Measurements from ENCODE around the gene TMEM11.

Gene TMEM11

DNA sequence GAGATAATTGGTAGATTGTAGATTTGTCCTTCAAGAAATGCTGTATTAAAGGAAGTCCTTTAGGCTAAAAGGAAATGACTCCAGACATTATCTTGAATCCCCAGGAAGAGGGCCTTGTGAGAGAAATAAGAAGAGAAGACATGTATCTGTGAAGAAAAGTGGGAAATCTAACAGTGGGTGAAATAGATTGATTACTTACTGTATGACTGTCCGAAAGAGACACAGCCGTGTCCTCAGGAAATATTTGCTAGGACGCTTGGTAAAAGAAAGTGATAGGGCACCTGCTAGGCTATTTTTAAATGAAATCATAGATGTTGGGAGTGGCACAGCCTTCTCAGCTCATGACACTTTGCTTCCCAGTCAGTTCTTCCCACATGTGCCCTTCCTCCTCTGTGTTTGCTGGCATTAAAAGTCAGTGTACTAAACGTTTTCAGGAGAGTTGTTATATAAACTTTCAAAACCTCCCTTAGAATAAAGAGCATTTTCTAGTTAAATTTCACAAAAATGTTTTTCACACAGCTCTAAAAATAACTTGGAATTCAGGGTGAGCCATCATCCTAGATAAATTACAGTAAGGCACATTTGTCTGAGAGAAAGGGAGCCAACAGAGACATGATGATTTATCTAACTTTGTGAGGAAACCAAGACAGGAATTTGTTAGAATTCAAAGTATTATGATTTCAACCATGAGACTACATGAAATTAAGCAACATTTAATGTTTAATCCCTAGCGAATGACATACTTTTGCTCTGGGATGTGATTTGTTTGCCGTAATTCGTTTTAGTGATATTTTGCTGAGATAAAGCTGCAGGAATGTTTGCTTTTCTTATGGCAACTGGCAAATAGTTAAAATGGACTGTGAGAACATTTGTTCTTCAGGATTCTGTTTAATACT lies 52.2 kb downstream of the TMEM11 start:
- no peak overlapping the region for H3K27ac Mint-ChIP-seq
- ATAC-seq (ENCODE audit: low read depth) (no peak), DNase-seq (ENCODE audit: low spot score in 2 of 2) (no peak)
- H3K4me3 Mint-ChIP-seq: no peak overlapping the region
- H3K9me3 Mint-ChIP-seq: no peaks in the 10 kb centered on the region
- H3K36me3 Mint-ChIP-seq: no peaks in the 10 kb centered on the region
- peaks cover 7% of the 10 kb centered on the region for H3K4me1 Mint-ChIP-seq
- no peaks in the 10 kb centered on the region for H3K27me3 Mint-ChIP-seq

DNA sequence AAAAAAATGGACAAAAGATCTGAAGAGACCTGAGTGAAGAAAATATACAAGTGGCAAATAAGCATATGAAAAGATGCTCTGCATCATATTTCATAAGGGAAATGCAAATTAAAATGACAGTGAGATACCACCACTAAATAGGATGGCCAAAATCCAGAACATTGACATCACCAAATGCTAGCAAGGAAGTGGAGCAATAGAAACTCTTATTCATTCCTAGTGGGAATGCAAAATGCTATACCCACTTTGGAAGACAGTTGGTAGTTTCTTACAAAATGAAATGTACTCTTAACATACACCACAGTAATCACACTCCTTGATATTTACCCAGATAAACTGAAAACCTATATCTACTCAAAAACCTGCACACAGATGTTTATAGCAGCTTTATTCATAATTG lies 53.6 kb downstream of the TMEM11 start:
- peaks cover 7% of the 10 kb centered on the region for H3K4me1 Mint-ChIP-seq
- no peaks in the 10 kb centered on the region for H3K27me3 Mint-ChIP-seq
- H3K4me3 Mint-ChIP-seq: no peak overlapping the region
- ATAC-seq (ENCODE audit: low read depth) (no peak), DNase-seq (ENCODE audit: low spot score in 2 of 2) (no peak)
- H3K9me3 Mint-ChIP-seq: peaks cover 2% of the 10 kb centered on the region
- no peaks in the 10 kb centered on the region for H3K36me3 Mint-ChIP-seq
- H3K27ac Mint-ChIP-seq: no peak overlapping the region

GRCh38 chr17:21157586-21158370 lies 56.2 kb downstream of the TMEM11 start:
- no peak for ATAC-seq (ENCODE audit: low read depth)
- no peak overlapping the region for H3K27ac Mint-ChIP-seq
- H3K36me3 Mint-ChIP-seq: peaks cover 3% of the 10 kb centered on the region
- H3K27me3 Mint-ChIP-seq: no peaks in the 10 kb centered on the region
- H3K4me1 Mint-ChIP-seq: peaks cover 8% of the 10 kb centered on the region
- H3K9me3 Mint-ChIP-seq: peaks cover 14% of the 10 kb centered on the region
- no peak for DNase-seq (ENCODE audit: low spot score in 2 of 2)
- no peak overlapping the region for H3K4me3 Mint-ChIP-seq

- DNase-seq (ENCODE audit: low spot score in 2 of 2): no peak
- Mint-ChIP-seq H3K4me1 (peaks cover 7% of the 10 kb centered on the region), H3K27me3 (no peaks in the 10 kb centered on the region), H3K27ac (no peak overlapping the region), H3K9me3 (peaks cover 20% of the 10 kb centered on the region), H3K36me3 (peaks cover 9% of the 10 kb centered on the region), H3K4me3 (no peak overlapping the region)
- ATAC-seq (ENCODE audit: low read depth): no peak
These were observed 61.2 kb downstream of the TMEM11 start for GRCh38 chr17:21152731-21153130.

GRCh38 chr17:21149621-21150020 lies 64.3 kb downstream of the TMEM11 start:
- Mint-ChIP-seq H3K9me3 (peaks cover 13% of the 10 kb centered on the region), H3K27ac (no peak overlapping the region), H3K27me3 (no peaks in the 10 kb centered on the region), H3K4me1 (peaks cover 4% of the 10 kb centered on the region), H3K4me3 (no peak overlapping the region), H3K36me3 (peaks cover 9% of the 10 kb centered on the region)
- ATAC-seq (ENCODE audit: low read depth) (no peak), DNase-seq (ENCODE audit: low spot score in 2 of 2) (no peak)

Data from memory B cell (primary cell).